ENCODE measurements around the gene SH3BP5. TPM values are rescaled to one million over a fixed set of nuclear protein-coding genes. Genes with fewer than 3 reads are reported as not detected.

The SH3BP5 gene
- total and polyA plus RNA-seq, 5 donors, result 12.9 to 26.6 (median 15.3) TPM

DNA sequence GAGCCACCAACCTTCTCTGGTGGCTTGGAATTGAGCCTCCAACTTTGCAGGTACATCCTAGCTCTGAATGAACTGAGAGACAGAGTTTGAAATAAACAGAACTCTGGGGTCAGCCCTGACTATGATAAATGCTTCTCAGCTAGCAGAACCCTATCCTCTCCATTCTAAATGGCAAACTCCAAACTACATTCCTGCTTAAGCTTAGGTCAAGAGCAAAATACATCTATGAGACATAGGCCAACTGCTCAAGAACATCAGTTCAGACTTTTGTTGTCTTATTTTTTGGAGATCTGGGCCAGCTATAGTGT, 1.5 kb upstream of the SH3BP5 start:
- Histone ChIP-seq H3K4me3 (ENCODE audit: low read length) (no peak overlapping the region), H3K9me3 (ENCODE audit: control insufficient read depth, low read length) (no peaks in the 10 kb centered on the region), H3K27ac (ENCODE audit: low read length) (no peak overlapping the region), H3K4me1 (ENCODE audit: control insufficient read depth, insufficient read depth, low read length) (no peaks in the 10 kb centered on the region), H3K27me3 (ENCODE audit: control insufficient read depth, insufficient read depth) (no peaks in the 10 kb centered on the region)
- no peak for DNase-seq
- ATAC-seq, result no peak
- intact Hi-C loops (cut with DNase I), result loop anchor here (5.0 to 10.0 kb wide), 3 partner anchors 59 to 69 kb away; no protein-coding TSS in a partner anchor

DNA sequence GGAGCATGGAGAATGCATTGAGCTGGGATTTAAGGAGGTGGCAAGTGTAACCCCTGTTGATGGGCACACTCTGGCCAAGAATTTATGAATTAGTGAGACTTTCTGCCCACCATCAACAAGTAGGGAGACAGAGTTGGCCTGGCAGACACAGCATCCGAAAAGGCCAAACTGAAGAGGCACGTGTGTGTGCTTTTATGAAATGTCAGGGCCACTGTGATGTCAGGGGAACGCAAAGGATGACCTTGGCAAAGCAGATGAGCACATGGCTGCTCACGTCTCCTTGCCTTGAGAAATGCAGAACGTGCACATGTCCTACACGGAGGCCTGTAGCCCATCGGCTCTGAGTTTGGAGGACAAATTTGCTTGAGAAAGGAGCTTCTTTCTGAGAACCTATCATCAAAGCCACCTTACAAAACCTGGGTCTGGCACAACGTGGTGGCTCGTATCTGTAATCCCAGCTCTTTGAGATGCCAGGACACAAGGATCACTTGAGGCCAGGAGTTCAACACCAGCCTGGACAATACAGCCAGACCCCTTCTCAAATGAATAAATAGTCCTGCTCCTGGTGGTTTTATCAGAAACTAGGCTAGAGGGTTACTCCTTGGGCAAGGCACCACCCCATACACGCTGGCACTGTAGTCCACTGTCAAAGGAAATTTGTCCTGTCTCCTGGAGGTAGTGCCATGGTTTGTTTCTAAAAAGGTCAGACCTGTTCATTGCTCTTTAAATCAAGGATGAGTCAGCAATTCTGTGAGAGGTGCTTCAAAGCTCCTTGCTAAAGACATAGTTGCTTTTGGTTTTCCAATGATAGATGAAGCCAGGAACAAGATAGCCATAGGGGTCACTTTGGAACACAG, 941 bp upstream of the SH3BP5 start:
- intact Hi-C loops (cut with DNase I), result loop anchor here (5.0 to 10.0 kb wide), 3 partner anchors 59 to 69 kb away; no protein-coding TSS in a partner anchor
- H3K9me3 ChIP-seq (ENCODE audit: control insufficient read depth, low read length), result no peaks in the 10 kb centered on the region
- no peak for ATAC-seq
- no peaks in the 10 kb centered on the region for H3K27me3 ChIP-seq (ENCODE audit: control insufficient read depth, insufficient read depth)
- H3K27ac ChIP-seq (ENCODE audit: low read length), result no peak overlapping the region
- H3K4me3 ChIP-seq (ENCODE audit: low read length), result no peak overlapping the region
- 89% methylated on average over 10 of the region's 10 CpGs for WGBS
- no peak for DNase-seq
- H3K4me1 ChIP-seq (ENCODE audit: control insufficient read depth, insufficient read depth, low read length), result no peaks in the 10 kb centered on the region

DNA sequence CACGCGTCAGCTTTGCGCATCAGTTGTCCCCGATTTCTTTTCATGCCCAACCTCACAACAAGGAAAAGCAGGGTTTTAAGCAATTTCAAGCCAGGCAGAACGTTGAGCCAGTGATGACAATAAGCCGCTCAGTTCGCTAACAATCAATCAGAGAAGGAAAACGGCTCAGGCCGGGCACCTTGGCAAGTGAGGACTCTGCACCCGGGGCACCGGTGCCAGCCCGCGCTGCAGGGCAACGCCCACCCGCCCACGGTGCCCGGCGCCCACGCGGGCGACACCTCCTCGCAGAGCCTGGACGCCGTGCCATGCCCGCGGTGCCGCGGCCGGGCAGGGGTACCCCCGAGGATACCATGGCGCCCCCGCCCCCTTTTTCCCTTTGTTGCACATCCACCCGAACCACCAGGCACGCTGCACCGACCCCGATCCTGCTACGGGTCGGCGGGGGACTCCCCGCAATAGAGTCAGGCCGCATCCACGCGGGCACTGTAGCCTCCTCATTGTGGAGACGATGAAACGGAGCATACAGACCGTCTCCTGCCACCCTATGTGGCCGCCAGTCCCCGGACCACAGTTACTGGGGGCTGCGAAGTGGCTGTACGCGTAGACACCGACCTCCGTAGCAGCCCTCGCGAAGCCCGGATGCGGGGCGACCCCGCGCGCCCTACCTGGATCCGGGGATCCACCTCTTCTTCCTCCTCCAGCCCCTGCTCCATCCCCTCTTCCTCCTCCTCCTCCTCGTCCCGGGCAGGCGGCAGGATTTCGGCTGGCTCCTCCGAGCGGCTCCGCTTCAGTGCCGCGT, 581 bp downstream of the SH3BP5 start:
- Histone ChIP-seq H3K27ac (ENCODE audit: low read length) (peak overlapping the region; percentile 24), H3K27me3 (ENCODE audit: control insufficient read depth, insufficient read depth) (no peaks in the 10 kb centered on the region), H3K4me1 (ENCODE audit: control insufficient read depth, insufficient read depth, low read length) (peaks cover 4% of the 10 kb centered on the region), H3K9me3 (ENCODE audit: control insufficient read depth, low read length) (no peaks in the 10 kb centered on the region), H3K4me3 (ENCODE audit: low read length) (peak overlapping the region; percentile 77)
- WGBS, result 2% methylated on average over 71 of the region's 71 CpGs
- DNase-seq (peak; percentile 53 to 79 (median 77)), ATAC-seq (peak; percentile 17 to 25)
- intact Hi-C loops (cut with DNase I), result loop anchor here (5.0 to 10.0 kb wide), 3 partner anchors 57 to 67 kb away; no protein-coding TSS in a partner anchor

DNA sequence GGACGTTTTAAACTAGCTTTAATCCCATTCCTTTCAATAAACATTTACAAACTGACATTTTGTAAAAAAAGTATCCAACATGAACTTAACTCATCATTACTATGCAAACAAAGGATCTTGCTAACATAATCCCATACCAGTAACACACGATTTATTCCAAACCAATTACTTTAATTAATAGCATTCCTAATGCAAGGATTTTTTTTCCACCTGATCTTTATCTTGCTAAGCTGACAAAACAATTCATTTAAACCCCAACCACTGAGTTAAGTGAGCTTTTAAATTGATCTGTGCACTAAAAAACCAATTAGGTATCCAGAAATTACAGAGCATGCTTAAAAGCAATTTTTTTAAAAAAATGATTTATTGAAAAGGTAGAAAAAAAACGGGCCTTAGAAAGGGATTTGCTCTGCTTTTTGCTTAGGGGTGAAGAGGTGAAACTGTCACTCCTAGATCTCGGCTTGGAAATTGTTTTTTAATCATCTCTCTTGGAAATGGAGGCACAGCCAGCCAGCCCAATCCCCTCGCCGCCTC, 1.2 kb downstream of the SH3BP5 start:
- H3K4me1 ChIP-seq (ENCODE audit: control insufficient read depth, insufficient read depth, low read length), result peaks cover 7% of the 10 kb centered on the region
- ATAC-seq (no peak), DNase-seq (no peak)
- peak overlapping the region; percentile 77 for H3K4me3 ChIP-seq (ENCODE audit: low read length)
- 31% methylated on average over 6 of the region's 6 CpGs for WGBS
- H3K27ac ChIP-seq (ENCODE audit: low read length), result no peak overlapping the region
- H3K9me3 ChIP-seq (ENCODE audit: control insufficient read depth, low read length), result no peaks in the 10 kb centered on the region
- no peaks in the 10 kb centered on the region for H3K27me3 ChIP-seq (ENCODE audit: control insufficient read depth, insufficient read depth)
- intact Hi-C loops (cut with DNase I), result loop anchor here (5.0 to 10.0 kb wide), 3 partner anchors 56 to 66 kb away; no protein-coding TSS in a partner anchor

DNA sequence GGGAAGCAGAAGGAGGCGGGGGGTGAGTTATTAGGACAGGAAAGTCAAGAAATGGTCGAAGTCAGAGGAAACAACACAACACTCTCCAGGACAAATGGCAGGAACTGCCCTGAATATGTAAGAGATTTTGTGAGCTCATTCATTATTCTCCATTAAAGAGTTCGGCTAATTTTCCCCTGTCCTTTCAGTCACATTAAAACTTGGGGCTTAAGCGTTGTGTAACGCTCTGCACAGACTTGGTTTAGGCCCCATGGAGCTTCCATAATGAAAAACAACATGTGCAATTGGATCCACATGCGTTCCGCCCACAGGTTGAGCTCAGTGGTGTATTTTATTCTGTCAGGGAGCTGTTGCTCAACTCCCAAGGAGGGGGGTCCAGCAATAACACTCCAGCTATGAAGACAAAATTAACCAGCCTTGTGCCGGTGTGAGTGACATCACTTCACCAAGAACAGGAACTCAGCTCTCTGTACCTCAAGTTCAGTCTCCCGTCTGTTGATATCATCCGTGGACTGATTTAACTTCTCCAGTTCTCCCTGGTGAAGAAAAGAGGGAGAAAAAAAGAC, 2.3 kb downstream of the SH3BP5 start:
- 55% methylated on average over 10 of the region's 10 CpGs for WGBS
- H3K27me3 ChIP-seq (ENCODE audit: control insufficient read depth, insufficient read depth), result no peaks in the 10 kb centered on the region

DNA sequence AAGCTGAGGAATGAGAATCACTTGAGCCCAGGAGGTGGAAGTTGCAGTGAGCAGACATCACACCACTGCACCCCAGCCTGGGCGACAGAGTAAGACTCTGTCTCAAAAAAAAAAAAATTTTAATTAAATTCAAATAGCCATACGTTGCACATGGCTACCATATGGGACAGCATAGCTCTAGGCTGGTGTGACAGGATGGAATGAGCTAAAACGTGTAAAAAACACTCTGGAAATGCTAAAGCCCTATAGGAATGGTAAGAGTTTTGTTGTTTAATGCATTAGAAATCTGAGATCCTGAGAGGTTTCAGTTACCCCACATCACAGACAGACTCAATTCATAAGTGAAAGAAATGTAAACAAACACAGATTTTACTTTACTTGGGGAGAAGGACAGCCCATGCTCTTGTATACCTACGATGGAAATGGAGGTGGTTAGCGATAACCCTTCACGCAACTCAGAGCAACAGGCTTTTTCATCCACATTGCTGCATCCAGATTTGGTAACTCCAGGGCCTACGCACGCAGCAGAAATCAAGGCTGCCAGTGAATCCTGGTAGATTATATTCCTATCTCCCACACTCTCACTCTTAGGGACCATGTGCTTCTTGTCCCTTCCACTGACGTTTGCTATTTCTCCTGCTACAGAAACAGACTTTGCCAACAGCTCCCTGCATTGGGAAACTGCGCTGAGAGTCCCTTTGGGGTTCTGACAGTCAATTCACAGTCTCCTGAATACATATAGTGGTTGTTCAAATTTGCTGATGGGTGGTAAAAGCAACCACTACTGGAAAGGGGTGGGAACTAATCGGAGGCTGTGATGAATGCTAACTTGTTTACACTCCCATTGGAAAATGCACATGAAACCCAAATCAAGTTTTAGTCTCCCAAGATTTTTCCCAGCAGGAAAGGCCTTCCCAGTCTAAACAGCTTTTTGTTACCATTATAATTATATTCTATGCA, 3.1 kb downstream of the SH3BP5 start:
- intact Hi-C loops (cut with DNase I), result loop anchor here (5.0 to 10.0 kb wide), 3 partner anchors 55 to 65 kb away; no protein-coding TSS in a partner anchor

More for the DNA sequence above, 2.3 kb downstream of the SH3BP5 start:
- ATAC-seq, result peak; percentile 55 to 58
- Histone ChIP-seq H3K9me3 (ENCODE audit: control insufficient read depth, low read length) (no peaks in the 10 kb centered on the region), H3K4me1 (ENCODE audit: control insufficient read depth, insufficient read depth, low read length) (peaks cover 12% of the 10 kb centered on the region), H3K4me3 (ENCODE audit: low read length) (no peak overlapping the region), H3K27ac (ENCODE audit: low read length) (peak overlapping the region; percentile 42)
- DNase-seq, result peak in 2 of 3 donors; percentile 59 to 70
- intact Hi-C loops (cut with DNase I), result loop anchor here (5.0 to 10.0 kb wide), 3 partner anchors 55 to 65 kb away; no protein-coding TSS in a partner anchor

DNA sequence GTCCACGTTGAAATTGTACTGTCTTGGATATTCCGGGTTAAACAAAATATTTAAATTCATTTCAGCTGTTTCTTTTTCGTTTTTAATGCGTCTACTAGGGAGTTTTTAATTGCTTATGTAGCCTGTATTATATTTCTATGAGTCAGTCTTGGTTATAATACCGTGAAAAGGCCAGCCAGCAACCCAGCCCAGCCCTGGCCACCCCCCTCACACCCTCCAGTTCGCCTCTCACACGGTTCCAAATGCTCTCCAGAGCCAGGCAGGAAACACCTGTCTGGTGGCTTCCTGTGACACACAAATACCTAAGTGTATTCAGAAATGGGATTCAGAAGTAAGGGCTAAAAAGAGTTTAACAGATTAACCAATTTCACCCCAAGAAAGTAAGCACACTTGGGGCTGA, 4.4 kb downstream of the SH3BP5 start:
- intact Hi-C loops (cut with DNase I), result no loop called here
- WGBS, result 56% methylated on average over 7 of the region's 7 CpGs
- peak in 1 of 2 donors; percentile 61 for ATAC-seq

More for the DNA sequence above, 3.1 kb downstream of the SH3BP5 start:
- WGBS, result 62% methylated on average over 11 of the region's 11 CpGs
- ATAC-seq (peak; percentile 4 to 9), DNase-seq (peak in 2 of 3 donors; percentile 32 to 60)
- Histone ChIP-seq H3K4me1 (ENCODE audit: control insufficient read depth, insufficient read depth, low read length) (peaks cover 14% of the 10 kb centered on the region), H3K4me3 (ENCODE audit: low read length) (no peak overlapping the region), H3K9me3 (ENCODE audit: control insufficient read depth, low read length) (no peaks in the 10 kb centered on the region), H3K27ac (ENCODE audit: low read length) (peak overlapping the region; percentile 42), H3K27me3 (ENCODE audit: control insufficient read depth, insufficient read depth) (no peaks in the 10 kb centered on the region)

DNA sequence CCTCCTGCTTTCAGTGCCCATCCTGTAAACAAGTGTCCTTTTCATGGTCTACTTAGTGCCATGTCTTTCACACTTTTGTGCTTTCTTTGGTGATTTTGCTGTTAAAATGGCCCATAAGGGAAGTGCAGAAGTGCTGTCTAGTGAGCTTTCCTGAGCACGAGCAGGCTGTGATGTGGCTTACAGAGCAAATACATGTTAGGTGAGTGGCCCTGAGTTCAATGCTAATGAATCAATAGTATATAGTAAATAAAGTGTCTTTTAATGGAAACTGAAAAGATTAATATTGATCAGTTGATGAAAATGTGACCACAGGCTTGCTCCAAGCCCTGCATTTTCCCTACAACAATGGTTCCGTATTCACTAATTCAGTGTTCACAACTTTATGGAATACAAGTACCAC, 5.7 kb downstream of the SH3BP5 start:
- ATAC-seq (no peak), DNase-seq (no peak)
- Histone ChIP-seq H3K4me1 (ENCODE audit: control insufficient read depth, insufficient read depth, low read length) (peaks cover 21% of the 10 kb centered on the region), H3K4me3 (ENCODE audit: low read length) (no peak overlapping the region), H3K27ac (ENCODE audit: low read length) (no peak overlapping the region), H3K9me3 (ENCODE audit: control insufficient read depth, low read length) (no peaks in the 10 kb centered on the region), H3K27me3 (ENCODE audit: control insufficient read depth, insufficient read depth) (no peaks in the 10 kb centered on the region)
- intact Hi-C loops (cut with DNase I), result no loop called here
- 91% methylated on average over 2 of the region's 2 CpGs for WGBS

More for the DNA sequence above, 4.4 kb downstream of the SH3BP5 start:
- peak; percentile 61 to 70 (median 69) for DNase-seq
- peaks cover 21% of the 10 kb centered on the region for H3K4me1 ChIP-seq (ENCODE audit: control insufficient read depth, insufficient read depth, low read length)
- H3K27me3 ChIP-seq (ENCODE audit: control insufficient read depth, insufficient read depth), result no peaks in the 10 kb centered on the region
- H3K27ac ChIP-seq (ENCODE audit: low read length), result no peak overlapping the region
- no peaks in the 10 kb centered on the region for H3K9me3 ChIP-seq (ENCODE audit: control insufficient read depth, low read length)
- H3K4me3 ChIP-seq (ENCODE audit: low read length), result no peak overlapping the region

DNA sequence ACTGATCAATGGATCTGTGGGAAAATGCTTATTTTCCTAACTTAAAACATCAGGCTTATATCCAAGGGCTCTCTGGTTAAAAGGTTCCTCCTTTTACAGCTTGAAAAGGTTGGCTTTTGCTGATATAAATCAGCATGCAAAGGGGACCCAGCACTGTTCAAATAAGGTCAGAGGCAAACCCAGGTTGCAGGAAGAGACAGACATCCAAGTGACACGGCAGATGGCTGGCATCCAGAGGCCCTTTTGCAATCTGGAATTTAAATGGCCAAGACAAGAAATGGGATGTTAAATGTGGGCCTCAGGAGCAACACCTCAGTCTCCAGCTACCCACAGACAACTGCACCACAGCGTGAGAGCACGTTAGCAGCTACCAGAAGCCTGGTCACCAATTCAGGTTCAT, 6.3 kb downstream of the SH3BP5 start:
- Histone ChIP-seq H3K27me3 (ENCODE audit: control insufficient read depth, insufficient read depth) (no peaks in the 10 kb centered on the region), H3K27ac (ENCODE audit: low read length) (peak overlapping the region; percentile 9), H3K9me3 (ENCODE audit: control insufficient read depth, low read length) (no peaks in the 10 kb centered on the region), H3K4me3 (ENCODE audit: low read length) (no peak overlapping the region), H3K4me1 (ENCODE audit: control insufficient read depth, insufficient read depth, low read length) (peaks cover 21% of the 10 kb centered on the region)
- peak in 1 of 3 donors; percentile 68 for DNase-seq
- intact Hi-C loops (cut with DNase I), result no loop called here
- ATAC-seq, result no peak
- WGBS, result 49% methylated on average over 3 of the region's 3 CpGs

DNA sequence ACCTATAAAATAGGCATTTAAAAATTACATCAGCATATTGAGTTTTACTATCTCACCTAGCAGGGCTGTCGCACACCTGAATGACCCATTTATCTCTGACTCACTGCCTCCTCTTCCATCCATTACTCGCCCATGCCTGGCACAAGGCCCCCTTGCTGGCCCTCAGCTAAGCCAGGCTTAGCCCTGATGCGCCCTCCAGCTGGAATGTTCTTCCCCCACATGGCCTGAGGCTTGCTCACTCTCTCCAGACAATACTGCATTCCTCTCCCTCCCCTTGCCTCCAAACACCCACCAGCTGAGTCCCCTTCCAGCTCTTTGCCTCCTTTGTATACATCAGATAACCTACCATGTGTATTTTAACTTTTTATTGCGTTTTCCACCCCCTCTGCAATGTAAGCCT, 7.2 kb downstream of the SH3BP5 start:
- Histone ChIP-seq H3K4me1 (ENCODE audit: control insufficient read depth, insufficient read depth, low read length) (peaks cover 26% of the 10 kb centered on the region), H3K27ac (ENCODE audit: low read length) (peak overlapping the region; percentile 12), H3K9me3 (ENCODE audit: control insufficient read depth, low read length) (no peaks in the 10 kb centered on the region), H3K27me3 (ENCODE audit: control insufficient read depth, insufficient read depth) (no peaks in the 10 kb centered on the region), H3K4me3 (ENCODE audit: low read length) (no peak overlapping the region)
- ATAC-seq, result no peak
- WGBS, result 70% methylated on average over 4 of the region's 4 CpGs
- intact Hi-C loops (cut with DNase I), result no loop called here
- peak in 1 of 3 donors; percentile 69 for DNase-seq
